ENCODE data around the gene DTNA. TPM values are rescaled to one million over a fixed set of nuclear protein-coding genes. Genes with fewer than 3 reads are reported as not detected.
"Not testable (repeated sequence)": the region's sequence is repeated elsewhere in the genome, so short reads cannot be mapped to it uniquely, and the experiment has no call there.

Gene DTNA
- total RNA-seq, 4 donors from 2014 or later: 81.0 to 236 (median 119) TPM

- Histone ChIP-seq H3K27ac (no peak overlapping the region), H3K36me3 (no peaks in the 10 kb centered on the region), H3K27me3 (no peaks in the 10 kb centered on the region), H3K9me3 (no peaks in the 10 kb centered on the region), H3K4me1 (no peaks in the 10 kb centered on the region), H3K4me3 (replicated peaks in 1 of 3) (no peak overlapping the region)
- DNase-seq: peak; percentile 51 to 55
- intact Hi-C loops (cut with DNase I): no loop called here
- no peak for TF ChIP-seq POLR2A (IDR thresholded peaks at IDR 0.05)
- peak in 5 of 6 experiments; percentile 26 to 86 (median 60) for TF ChIP-seq CTCF (IDR thresholded peaks at IDR 0.05)
These were observed 191.2 kb downstream of the DTNA start for GRCh38 chr18:34901299-34901698.

- Histone ChIP-seq H3K27me3 (no peaks in the 10 kb centered on the region), H3K27ac (no peak overlapping the region), H3K4me3 (replicated peaks in 1 of 3) (no peak overlapping the region), H3K36me3 (no peaks in the 10 kb centered on the region), H3K9me3 (no peaks in the 10 kb centered on the region), H3K4me1 (peaks cover 0 to 3% of the 10 kb centered on the region in 2 donors)
- intact Hi-C loops (cut with DNase I): no loop called here
- DNase-seq: no peak
- no peak for TF ChIP-seq POLR2A (IDR thresholded peaks at IDR 0.05)
- no peak for TF ChIP-seq CTCF (IDR thresholded peaks at IDR 0.05)
- 74 to 83% methylated on average over 3 of the region's 3 CpGs for WGBS, 2 donors
These were observed 194.9 kb downstream of the DTNA start for GRCh38 chr18:34904994-34905393.

- H3K27me3 ChIP-seq; H3K36me3 ChIP-seq; H3K9me3 ChIP-seq; H3K4me1 ChIP-seq; intact Hi-C loops (cut with DNase I); H3K27ac ChIP-seq; H3K4me3 ChIP-seq (replicated peaks in 1 of 3); DNase-seq: not testable (repeated sequence)
- 77 to 79% methylated on average over 1 of the region's 1 CpG for WGBS, 2 donors
These were observed 196.9 kb downstream of the DTNA start for GRCh38 chr18:34906985-34907384.

- DNase-seq: no peak
- Histone ChIP-seq H3K27me3 (no peaks in the 10 kb centered on the region), H3K4me3 (replicated peaks in 1 of 3) (no peak overlapping the region), H3K9me3 (no peaks in the 10 kb centered on the region), H3K4me1 (peaks cover 0 to 3% of the 10 kb centered on the region in 2 donors), H3K27ac (no peak overlapping the region), H3K36me3 (no peaks in the 10 kb centered on the region)
- intact Hi-C loops (cut with DNase I): no loop called here
- 93 to 96% methylated on average over 4 of the region's 4 CpGs for WGBS, 2 donors
- TF ChIP-seq POLR2A (IDR thresholded peaks at IDR 0.05) (no peak), CTCF (IDR thresholded peaks at IDR 0.05) (no peak)
These were observed 199.7 kb downstream of the DTNA start for GRCh38 chr18:34909637-34910364.

GRCh38 chr18:34911081-34911480, 201.0 kb downstream of the DTNA start:
- 68 to 71% methylated on average over 2 of the region's 2 CpGs for WGBS, 2 donors
- Histone ChIP-seq H3K27me3 (no peaks in the 10 kb centered on the region), H3K27ac (no peak overlapping the region), H3K4me3 (replicated peaks in 1 of 3) (no peak overlapping the region), H3K36me3 (no peaks in the 10 kb centered on the region), H3K4me1 (peaks cover 0 to 3% of the 10 kb centered on the region in 2 donors), H3K9me3 (no peaks in the 10 kb centered on the region)
- intact Hi-C loops (cut with DNase I): no loop called here
- no peak for DNase-seq
- no peak for TF ChIP-seq POLR2A (IDR thresholded peaks at IDR 0.05)
- no peak for TF ChIP-seq CTCF (IDR thresholded peaks at IDR 0.05)

Data from thyroid gland (tissue), 4 donors.